Activated CD4-positive, CD25-positive, alpha-beta regulatory T cell (primary cell): Measurements from ENCODE around the gene MAST2.
"Not testable (repeated sequence)": the region's sequence is repeated elsewhere in the genome, so short reads cannot be mapped to it uniquely, and the experiment has no call there.

Experiments
- DNase-seq, 4 experiments: peaks; one replicate each; lab custom pipeline; 2025; lab: John Stamatoyannopoulos, UW

MAST2 gene

GRCh38 chr1:45894331-45894730 is 90.9 kb downstream of the MAST2 start:
- no peak for DNase-seq

DNA sequence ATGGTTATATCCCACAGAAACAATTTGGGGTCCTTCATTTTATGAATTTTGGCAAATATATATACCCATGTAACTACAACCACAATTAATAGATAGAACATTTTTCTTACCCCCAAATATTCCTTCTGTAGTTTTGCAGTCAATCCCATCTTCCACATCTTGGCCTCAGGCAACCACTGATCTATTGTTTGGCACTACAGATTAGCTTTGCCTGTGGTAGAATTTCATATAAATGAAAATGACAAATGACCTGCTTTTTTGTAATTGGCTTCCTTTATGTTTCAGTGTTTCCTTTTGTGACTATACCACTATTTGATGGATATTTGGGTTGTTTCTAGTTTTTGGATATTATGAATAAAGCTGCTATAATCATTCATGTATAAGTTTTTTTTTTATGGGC is 91.5 kb downstream of the MAST2 start:
- DNase-seq: no peak

GRCh38 chr1:45895406-45895805 is 92.0 kb downstream of the MAST2 start:
- DNase-seq: no peak

GRCh38 chr1:45906883-45907282 is 103.5 kb downstream of the MAST2 start:
- no peak for DNase-seq

DNA sequence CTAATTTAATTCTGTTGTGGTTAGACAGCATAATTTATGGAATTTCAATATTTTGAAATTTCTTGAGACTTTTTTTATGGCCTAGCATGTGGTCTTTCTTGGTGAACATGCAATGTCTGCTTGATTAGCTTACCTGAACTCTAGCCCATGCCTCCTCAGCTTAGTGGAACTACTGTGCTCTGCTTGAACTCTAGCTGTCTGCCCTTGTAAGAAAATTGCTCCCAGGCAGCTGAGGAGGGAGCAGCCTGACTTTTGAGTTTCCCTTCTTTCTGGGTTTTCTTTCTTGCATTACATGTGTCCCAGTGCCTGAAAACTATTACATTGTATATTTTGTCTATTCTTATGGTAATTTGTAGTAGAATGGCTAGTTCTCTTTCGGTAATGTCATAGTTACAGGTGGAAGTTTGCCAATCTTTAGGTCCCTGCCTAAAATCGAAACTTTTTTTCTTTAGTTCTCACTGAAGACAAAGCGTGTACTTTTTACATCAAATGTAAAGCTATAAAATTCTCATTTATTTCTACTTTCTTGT is 105.3 kb downstream of the MAST2 start:
- DNase-seq: no peak

DNA sequence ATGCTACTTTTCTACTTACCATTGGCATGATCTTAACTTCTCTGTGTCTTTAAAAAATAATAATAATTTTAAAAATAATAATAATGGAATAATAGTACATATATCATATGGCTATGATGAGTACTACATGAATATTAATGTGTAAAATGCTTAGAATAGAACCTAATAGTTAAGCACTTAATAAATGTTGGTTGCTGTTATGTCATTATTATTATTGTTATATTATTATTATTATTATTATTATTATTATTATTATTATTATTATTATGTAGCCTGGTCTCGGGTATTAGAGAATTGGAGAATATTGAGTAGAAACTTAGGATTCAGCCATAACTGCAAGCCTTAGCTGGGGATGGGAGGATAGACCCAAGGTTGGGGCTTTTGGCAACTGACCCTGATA is 108.2 kb downstream of the MAST2 start:
- DNase-seq: no peak

- DNase-seq: no peak
Observed at GRCh38 chr1:45913183-45913683, 109.8 kb downstream of the MAST2 start.

GRCh38 chr1:45913731-45914501 is 110.5 kb downstream of the MAST2 start:
- DNase-seq: no peak

DNA sequence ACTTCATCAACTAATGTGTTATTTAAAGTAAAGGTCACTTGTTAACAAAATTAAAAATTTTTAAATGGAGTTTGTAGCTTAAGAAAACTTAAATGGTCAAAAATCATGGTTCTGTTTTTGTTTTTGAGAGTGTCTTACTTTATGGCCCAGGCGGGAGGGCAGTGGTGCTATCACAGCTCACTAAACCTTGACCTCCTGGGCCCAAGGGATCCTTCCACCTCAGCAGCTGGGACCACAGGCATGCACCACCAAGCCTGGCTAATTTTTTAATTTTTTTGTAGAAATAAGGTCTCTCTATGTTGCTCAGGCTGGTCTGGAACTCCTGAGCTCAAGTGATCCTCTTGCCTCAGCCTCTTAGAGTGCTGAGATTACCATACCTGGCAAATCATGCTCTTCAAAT is 111.4 kb downstream of the MAST2 start:
- no peak for DNase-seq

- DNase-seq: no peak
Observed at GRCh38 chr1:45922374-45922773, 119.0 kb downstream of the MAST2 start.

GRCh38 chr1:45922813-45923212 is 119.4 kb downstream of the MAST2 start:
- DNase-seq: no peak

- no peak for DNase-seq
Observed at GRCh38 chr1:45923343-45923742, 119.9 kb downstream of the MAST2 start.

DNA sequence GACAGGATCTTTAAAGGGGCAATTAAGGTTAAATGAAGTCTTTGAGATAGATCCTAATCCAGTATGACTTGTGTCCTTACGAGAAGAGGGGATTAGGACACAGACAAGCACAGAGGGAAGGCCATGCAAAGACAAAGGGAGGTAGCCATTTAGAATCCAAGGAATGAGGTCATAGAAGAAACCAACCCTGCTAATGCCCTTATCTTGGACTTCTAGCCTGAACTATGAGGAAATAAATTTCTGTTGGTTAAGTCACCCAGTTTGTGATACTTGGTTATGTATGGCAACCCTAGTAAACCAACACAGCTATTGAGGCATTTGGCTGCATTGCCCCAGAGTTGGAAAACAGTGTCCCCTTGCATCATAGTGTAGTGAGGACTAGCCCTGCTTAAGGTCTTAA is 121.3 kb downstream of the MAST2 start:
- no peak for DNase-seq

DNA sequence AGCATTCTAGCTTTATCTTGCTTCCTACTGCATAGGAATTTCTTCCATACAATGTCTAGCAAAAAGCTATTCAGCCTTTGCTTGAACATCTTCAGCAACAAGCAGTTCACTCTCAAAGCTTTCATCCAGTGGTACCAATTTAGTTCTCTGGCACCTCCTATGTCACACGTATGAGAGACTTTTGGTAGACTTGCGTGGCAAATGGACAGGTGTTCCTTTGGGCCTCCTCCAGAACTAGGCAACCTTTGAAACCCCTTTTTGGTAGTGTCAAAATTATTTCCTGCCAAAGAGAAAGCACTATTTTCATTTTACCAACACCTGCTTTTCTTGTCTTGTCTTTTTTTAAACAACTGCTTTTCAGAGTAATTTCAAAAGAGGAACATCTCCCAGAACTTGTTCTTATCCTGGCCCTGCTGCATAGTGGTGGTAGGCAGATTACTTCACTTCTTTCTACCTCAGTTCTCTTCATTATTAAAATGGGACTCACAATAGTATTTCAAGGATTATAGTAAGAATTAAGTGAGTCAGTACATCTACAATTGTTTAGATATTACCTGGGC is 122.4 kb downstream of the MAST2 start:
- no peak for DNase-seq

- DNase-seq: no peak
Observed at GRCh38 chr1:45926330-45926729, 122.9 kb downstream of the MAST2 start.

DNA sequence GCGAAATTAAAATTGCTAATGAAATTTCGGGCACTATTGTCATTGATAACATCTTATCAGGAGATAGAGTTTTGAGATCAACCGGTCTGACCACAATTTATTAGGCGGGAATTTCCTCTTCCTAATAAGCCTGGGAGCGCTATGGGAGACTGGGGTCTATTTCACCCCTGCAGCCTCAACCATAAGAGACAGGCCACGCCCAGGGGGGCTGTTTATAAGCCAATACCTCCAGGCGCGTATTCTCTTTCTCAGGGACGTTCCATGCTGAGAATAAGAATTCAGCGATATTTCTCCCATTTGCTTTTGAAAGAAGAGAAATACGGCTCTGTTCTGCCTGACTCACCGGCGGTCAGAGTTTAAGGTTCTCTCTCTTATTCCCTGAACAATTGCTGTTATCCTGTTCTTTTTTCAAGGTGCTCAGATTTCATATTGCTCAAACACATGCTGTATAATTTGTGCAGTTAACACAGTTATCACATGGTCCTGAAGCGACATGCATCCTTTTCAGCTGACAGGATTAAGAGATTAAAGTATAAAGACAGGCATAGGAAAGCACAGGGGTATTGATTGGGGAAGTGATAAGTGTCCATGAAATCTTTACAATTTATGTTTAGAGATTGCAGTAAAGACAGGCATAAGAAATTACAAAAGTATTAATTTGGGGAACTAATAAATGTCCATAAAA is 124.0 kb downstream of the MAST2 start:
- DNase-seq: not testable (repeated sequence)

DNA sequence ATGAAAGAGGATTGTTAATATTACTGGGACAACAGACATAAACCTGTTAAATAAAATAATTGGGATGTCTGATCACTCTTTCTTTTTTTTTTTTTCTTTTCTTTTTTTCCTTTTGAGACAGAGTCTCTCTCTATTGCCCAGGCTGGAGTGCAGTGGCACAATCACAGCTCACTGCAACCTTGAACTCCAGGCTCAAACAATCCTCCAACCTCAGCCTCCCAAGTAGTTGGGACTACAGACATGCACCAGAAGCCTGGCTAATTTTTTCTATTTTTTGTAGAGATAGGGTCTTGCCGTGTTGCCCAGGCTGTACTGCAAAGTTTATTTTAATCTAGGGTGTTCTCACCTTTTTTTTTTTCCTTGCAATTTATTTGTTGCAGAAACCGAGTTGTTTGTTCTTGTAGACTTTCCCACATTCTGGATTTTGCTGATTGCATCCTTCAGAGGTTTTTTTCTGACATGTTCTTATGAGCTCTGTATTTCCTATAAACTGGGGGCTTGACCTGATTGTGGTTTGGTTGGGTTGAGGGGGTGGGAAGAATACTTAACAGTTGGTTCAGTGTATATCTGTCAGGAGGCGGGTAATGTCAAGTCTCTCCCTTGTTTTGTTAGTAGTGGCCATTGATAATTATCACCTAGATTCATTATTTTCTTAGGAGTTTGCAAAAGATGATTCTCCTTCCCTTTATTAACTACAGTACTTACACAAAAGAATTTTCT is 125.2 kb downstream of the MAST2 start:
- no peak for DNase-seq

DNA sequence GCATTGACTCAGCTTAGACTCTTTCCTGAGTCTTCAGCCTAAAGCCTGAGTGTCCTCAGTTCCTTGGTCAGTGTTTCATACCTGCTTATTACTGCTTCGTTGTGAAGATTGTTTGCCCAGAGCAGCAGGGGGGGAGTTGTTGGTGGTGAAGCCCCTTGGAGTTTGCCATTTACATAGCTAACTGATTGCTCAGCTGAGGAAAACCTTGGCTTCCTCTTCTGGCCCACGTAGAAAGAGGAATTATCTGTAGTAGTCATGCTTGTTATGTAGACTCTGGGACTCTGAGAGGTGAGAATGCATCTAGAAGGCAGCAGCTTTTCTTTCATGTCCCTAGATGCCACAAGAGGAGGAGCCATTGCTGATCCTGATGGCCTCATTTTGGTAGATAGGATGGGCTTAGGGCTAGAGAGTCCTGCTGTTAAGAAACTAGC is 125.9 kb downstream of the MAST2 start:
- DNase-seq: no peak

DNA sequence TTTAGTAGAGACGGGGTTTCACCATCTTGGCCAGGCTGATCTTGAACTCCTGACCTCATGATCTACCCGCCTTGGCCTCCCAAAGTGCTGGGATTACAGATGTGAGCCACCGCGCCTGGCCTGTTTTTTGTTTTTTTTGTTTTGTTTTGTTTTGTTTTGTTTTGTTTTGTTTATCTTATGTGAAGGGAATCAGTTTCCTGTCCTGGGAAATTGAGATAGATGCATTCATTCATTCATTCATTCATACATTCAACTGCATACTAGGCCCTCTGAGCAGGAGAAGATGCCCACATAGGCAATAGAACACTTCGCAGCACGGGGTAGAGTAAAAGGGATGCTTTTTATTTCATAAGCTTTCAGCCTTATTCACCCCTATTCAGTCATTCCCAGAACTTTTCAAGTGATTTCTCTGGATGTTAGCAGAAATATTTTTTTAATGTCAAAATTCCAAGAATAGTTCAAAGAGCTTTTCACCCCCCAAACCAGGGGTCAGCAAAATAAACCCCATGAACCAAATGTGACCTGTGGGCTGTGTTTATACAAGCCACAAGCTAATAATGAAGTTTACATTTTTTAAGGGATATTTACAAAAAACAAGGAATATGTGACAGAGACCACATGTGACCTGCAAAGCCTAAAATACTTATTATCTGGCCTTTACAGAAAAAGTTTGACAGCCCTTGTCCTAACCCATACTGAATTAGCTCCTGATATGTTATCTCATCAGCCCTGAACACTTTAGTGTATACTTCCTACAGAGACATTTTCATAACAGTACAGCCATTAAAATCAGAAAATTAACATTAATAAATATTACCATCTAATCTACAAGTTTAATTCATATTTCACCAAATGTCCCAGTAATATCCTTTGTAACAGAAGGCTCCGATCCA is 127.1 kb downstream of the MAST2 start:
- DNase-seq: no peak

GRCh38 chr1:45932205-45932604 is 128.8 kb downstream of the MAST2 start:
- not testable (repeated sequence) for DNase-seq

GRCh38 chr1:45934947-45935346 is 131.5 kb downstream of the MAST2 start:
- no peak for DNase-seq
